Kidney (tissue), 14 donors: ENCODE results near the gene POR. TPM values are rescaled to one million over a fixed set of nuclear protein-coding genes. Genes with fewer than 3 reads are reported as not detected.
A peak's percentile ranks its signal among the peaks of the same experiment; 100 is the strongest.
"Not testable (repeated sequence)": the region's sequence is repeated elsewhere in the genome, so short reads cannot be mapped to it uniquely, and the experiment has no call there.

ENCODE experiments used
- DNase-seq, 5 donors: peaks; one replicate each; pipeline ENCODE4 v3.0.0-alpha.2; 2013 to 2020
- FAIRE-seq: peaks from 2 replicates; lab custom pipeline; 2012; peaks lifted over from hg19 to GRCh38; lab: Jason Lieb, UNC
- H3K27ac ChIP-seq, 2 donors: one replicate each; pipeline ENCODE4 v1.7.0; 2013; ENCODE audit warnings: low read depth in 2 of 2, low read length in 2 of 2, inconsistent platforms in 1 of 2
- H3K27me3 ChIP-seq: one replicate; pipeline ENCODE4 v1.7.1; 2013; ENCODE audit warnings: low read length, inconsistent platforms; ENCODE audit not compliant: control insufficient read depth, insufficient read depth
- H3K36me3 ChIP-seq, 3 donors: one replicate each; pipeline versions ENCODE4 v1.7.0 to v1.7.1; 2013; ENCODE audit warnings: low read length in 3 of 3, control low read depth in 1 of 3, inconsistent platforms in 1 of 3; ENCODE audit not compliant: insufficient read depth in 3 of 3, control insufficient read depth in 2 of 3
- H3K4me1 ChIP-seq, 3 donors: one replicate each; pipeline versions ENCODE4 v1.7.0 to v1.7.1; 2013; ENCODE audit warnings: low read length in 3 of 3, inconsistent platforms in 1 of 3, low read depth in 1 of 3; ENCODE audit not compliant: control insufficient read depth in 2 of 3, insufficient read depth in 2 of 3
- H3K4me3 ChIP-seq, 3 donors: one replicate each; pipeline versions ENCODE4 v1.7.0 to v1.8.1; 2013; ENCODE audit warnings: low read length in 3 of 3, control low read depth in 1 of 3, inconsistent platforms in 1 of 3
- H3K9ac ChIP-seq, 3 donors: one replicate each; pipeline versions ENCODE4 v1.7.0 to v1.7.1; 2013; ENCODE audit warnings: low read length in 3 of 3, control low read depth in 1 of 3, inconsistent platforms in 1 of 3
- H3K9me3 ChIP-seq, 3 donors: one replicate each; pipeline versions ENCODE4 v1.7.0 to v1.7.1; 2013; ENCODE audit warnings: low read length in 3 of 3, control low read depth in 1 of 3, inconsistent platforms in 1 of 3; ENCODE audit not compliant: control insufficient read depth in 2 of 3, insufficient read depth in 1 of 3
- intact Hi-C: fragments of 100-400 bp; cut with DNase I; formaldehyde crosslinking; loops from one replicate; pipeline ENCODE4 v1.11.1; 2022
- polyA plus RNA-seq: library from polyadenylated mRNA; stranded (reverse); fragments of 350-450 nt; fragmentation: Illumina TruSeq; extraction: RNeasy Lipid Tissue Mini Kit (QIAGEN cat#74804); gene quantifications from one replicate; pipeline ENCODE4 v1.2.3, GENCODE V29; 2014; ENCODE audit warnings: low read depth, low replicate concordance; ENCODE audit not compliant: insufficient read depth
- total RNA-seq: library from RNA; stranded (reverse); fragmentation: NEBNext Ultra II Directional; extraction: Animal tissue kit (Norgen Biotek cat#: 25700); gene quantifications from one replicate; pipeline ENCODE4 v1.2.1, GENCODE V29; 2021
- TF ChIP-seq, protein P1 (sequence below): IDR thresholded peaks from 3 replicates; pipeline ENCODE4 v1.5.1; 2012; ENCODE audit warnings: mild to moderate bottlenecking, moderate library complexity, borderline replicate concordance; ENCODE audit not compliant: insufficient read depth; ENCODE audit errors: extremely low read depth
- donor health status: control.
- donor health status: control.
- donor health status: control.
- donor health status: control.
- donor health status: control.
- donor health status: DM: yes; HTN: yes; CAD: no.
- donor health status: Normal renal cell carcinoma (clear cell type).

POR gene
- total and polyA plus RNA-seq, 2 donors from 2014 or later = 122 to 130 TPM

DNA sequence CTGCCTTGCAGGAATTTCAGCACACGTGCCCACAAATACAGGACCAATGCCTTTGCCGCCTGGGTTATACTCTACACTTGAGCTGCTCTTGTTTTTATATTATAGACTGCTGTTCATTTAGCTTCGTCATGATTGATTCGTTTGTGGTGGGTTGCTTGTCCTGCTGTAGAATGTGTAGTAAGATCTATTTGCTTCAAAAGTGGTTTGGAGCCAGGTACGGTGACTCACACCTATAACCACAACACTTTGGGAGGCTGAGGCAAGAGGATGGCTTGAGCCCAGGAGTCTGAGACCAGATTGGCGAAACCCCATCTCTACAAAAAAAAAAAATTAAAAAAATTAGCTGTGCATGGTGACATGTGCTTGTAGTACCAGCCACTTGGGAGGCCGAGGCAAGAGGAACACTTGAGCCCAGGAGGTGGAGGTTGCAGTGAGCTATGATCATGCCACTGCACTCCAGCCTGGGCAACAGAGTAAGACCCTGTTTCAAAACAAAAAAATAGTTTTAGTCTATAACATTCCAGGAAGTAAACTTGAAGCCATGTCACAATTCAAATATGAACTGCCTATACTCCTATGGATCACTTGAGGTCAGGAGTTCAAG is 45.1 kb upstream of the POR start:
- no peak overlapping the region for H3K4me3 ChIP-seq
- TF ChIP-seq, protein P1, sequence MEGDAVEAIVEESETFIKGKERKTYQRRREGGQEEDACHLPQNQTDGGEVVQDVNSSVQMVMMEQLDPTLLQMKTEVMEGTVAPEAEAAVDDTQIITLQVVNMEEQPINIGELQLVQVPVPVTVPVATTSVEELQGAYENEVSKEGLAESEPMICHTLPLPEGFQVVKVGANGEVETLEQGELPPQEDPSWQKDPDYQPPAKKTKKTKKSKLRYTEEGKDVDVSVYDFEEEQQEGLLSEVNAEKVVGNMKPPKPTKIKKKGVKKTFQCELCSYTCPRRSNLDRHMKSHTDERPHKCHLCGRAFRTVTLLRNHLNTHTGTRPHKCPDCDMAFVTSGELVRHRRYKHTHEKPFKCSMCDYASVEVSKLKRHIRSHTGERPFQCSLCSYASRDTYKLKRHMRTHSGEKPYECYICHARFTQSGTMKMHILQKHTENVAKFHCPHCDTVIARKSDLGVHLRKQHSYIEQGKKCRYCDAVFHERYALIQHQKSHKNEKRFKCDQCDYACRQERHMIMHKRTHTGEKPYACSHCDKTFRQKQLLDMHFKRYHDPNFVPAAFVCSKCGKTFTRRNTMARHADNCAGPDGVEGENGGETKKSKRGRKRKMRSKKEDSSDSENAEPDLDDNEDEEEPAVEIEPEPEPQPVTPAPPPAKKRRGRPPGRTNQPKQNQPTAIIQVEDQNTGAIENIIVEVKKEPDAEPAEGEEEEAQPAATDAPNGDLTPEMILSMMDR = no peak
- no peaks in the 10 kb centered on the region for H3K36me3 ChIP-seq
- peaks cover 0 to 7% (median 0%) of the 10 kb centered on the region in 3 donors for H3K4me1 ChIP-seq
- H3K27ac ChIP-seq = no peak overlapping the region
- FAIRE-seq (no peak), DNase-seq (no peak)
- H3K27me3 ChIP-seq = no peaks in the 10 kb centered on the region
- intact Hi-C loops = loop anchor here (10.0 kb wide), 1 partner anchor 145 kb away; no protein-coding TSS in a partner anchor
- no peaks in the 10 kb centered on the region for H3K9me3 ChIP-seq
- no peak overlapping the region for H3K9ac ChIP-seq

- FAIRE-seq = no peak
- H3K27me3 ChIP-seq = no peaks in the 10 kb centered on the region
- TF ChIP-seq, protein P1 = no peak
- H3K9ac ChIP-seq = no peak overlapping the region
- no peaks in the 10 kb centered on the region for H3K36me3 ChIP-seq
- intact Hi-C loops = no loop called here
- H3K27ac ChIP-seq = no peak overlapping the region
- no peak for DNase-seq
- H3K4me1 ChIP-seq = peaks cover 0 to 7% (median 0%) of the 10 kb centered on the region in 3 donors
- H3K4me3 ChIP-seq = no peak overlapping the region
- H3K9me3 ChIP-seq = no peaks in the 10 kb centered on the region
These were observed 44.3 kb upstream of the POR start for GRCh38 chr7:75870557-75871161.

DNA sequence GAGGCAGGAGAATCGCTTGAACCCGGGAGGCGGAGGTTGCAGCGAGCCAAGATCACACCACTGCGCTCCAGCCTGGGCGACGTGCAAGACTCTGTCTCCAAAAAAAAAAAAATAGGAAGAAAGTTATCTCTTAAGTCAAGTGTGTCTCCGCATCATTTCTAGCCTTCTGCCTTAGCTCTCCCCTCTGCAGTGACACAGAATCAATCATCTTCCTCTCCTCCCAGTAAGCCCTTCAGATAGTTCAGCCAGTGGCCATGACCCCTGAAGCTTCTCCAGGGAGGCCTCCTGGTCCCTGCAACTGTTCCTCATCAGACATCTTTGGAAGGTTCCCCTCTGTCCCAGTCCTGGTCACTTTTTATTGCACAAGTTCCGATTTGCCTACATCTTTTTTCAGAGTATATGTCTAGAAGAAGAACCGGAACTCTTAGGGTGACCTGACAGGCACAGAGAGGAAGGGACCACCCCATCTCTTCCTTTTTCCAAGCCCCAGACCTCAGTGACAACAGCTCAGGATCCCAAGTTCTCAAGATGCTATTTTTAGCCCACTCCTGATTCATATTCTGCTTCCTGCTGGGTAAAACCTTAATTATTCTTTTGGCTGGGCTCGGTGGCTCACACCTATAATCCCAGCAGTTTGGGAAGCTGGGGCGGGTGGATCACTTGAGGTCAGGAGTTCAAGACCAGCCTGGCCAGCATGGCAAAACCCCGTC is 42.7 kb upstream of the POR start:
- no peaks in the 10 kb centered on the region for H3K27me3 ChIP-seq
- no peak overlapping the region for H3K4me3 ChIP-seq
- no peaks in the 10 kb centered on the region for H3K9me3 ChIP-seq
- H3K27ac ChIP-seq = peak overlapping the region in 1 of 2 donors; percentile 60
- intact Hi-C loops = no loop called here
- H3K9ac ChIP-seq = no peak overlapping the region
- TF ChIP-seq, protein P1 = no peak
- FAIRE-seq (no peak), DNase-seq (peak in 2 of 5 donors; percentile 60 to 85)
- H3K36me3 ChIP-seq = no peaks in the 10 kb centered on the region
- H3K4me1 ChIP-seq = no peaks in the 10 kb centered on the region

DNA sequence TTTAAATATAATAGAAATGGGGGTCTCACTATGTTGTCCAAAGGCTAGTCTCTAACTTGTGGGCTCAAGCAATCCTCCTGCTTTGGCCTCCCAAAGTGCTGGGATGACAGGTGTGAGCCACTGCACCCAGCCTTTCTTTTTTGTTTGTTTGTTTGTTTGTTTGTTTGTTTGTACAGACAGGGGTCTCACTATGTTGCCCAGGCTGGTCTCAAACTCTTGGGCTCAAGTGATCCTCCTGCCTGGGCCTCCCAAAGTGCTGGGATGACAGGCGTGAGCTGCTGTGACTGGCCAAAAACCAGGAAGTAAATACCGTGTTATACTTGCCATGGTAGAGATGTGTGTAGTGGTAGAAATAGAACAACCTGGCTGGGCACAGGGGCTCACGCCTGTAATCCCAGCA is 40.8 kb upstream of the POR start:
- FAIRE-seq, DNase-seq, H3K9me3 ChIP-seq, H3K4me1 ChIP-seq, H3K9ac ChIP-seq, H3K27me3 ChIP-seq, H3K36me3 ChIP-seq, H3K27ac ChIP-seq, H3K4me3 ChIP-seq, intact Hi-C loops: not testable (repeated sequence)
